Neural progenitor cell (in vitro differentiated cells): ENCODE data around the gene CELF4. TPM values are rescaled to one million over a fixed set of nuclear protein-coding genes. Genes with fewer than 3 reads are reported as not detected.
A peak's percentile ranks its signal among the peaks of the same experiment; 100 is the strongest.

ENCODE experiments used
- DNase-seq: peaks from one replicate; pipeline ENCODE4 v3.0.0-alpha.2; 2016; ENCODE audit warnings: low spot score
- H2AFZ ChIP-seq: fragments of 200-600 bp; sonication (generic); replicated peaks from 2 replicates; pipeline ENCODE4 v1.6.1; 2016; ENCODE audit warnings: antibody characterized with exemption
- H3F3A ChIP-seq: fragments of 200-600 bp; sonication (generic); 2 replicates; pipeline ENCODE4 v1.6.1; 2016; ENCODE audit warnings: antibody characterized with exemption, low read depth
- H3K27ac ChIP-seq: fragments of 200-600 bp; sonication (generic); 2 replicates; pipeline ENCODE4 v1.5.1; 2016; ENCODE audit warnings: mild to moderate bottlenecking
- H3K27me3 ChIP-seq: fragments of 200-600 bp; sonication (generic); 2 replicates; pipeline ENCODE4 v1.6.1; 2016; ENCODE audit warnings: mild to moderate bottlenecking, moderate library complexity
- H3K36me3 ChIP-seq: fragments of 200-600 bp; sonication (generic); 2 replicates; pipeline ENCODE4 v1.5.1; 2016
- H3K4me1 ChIP-seq: fragments of 200-600 bp; sonication (generic); 2 replicates; pipeline ENCODE4 v1.6.1; 2016; ENCODE audit warnings: mixed run types
- H3K4me2 ChIP-seq: fragments of 200-600 bp; sonication (generic); 2 replicates; pipeline ENCODE4 v1.6.1; 2016
- H3K4me3 ChIP-seq: fragments of 200-600 bp; sonication (generic); 2 replicates; pipeline ENCODE4 v1.5.1; 2016
- H3K79me2 ChIP-seq: fragments of 200-600 bp; sonication (generic); 2 replicates; pipeline ENCODE4 v1.6.1; 2016; ENCODE audit warnings: low read depth
- H3K9ac ChIP-seq: fragments of 200-600 bp; sonication (generic); 2 replicates; pipeline ENCODE4 v1.6.1; 2016
- H3K9me3 ChIP-seq: fragments of 200-600 bp; sonication (generic); 2 replicates; pipeline ENCODE4 v1.5.1; 2016; ENCODE audit warnings: low read depth
- H4K20me1 ChIP-seq: fragments of 200-600 bp; sonication (generic); 2 replicates; pipeline ENCODE4 v1.6.1; 2016; ENCODE audit warnings: low read depth
- H3K27ac Mint-ChIP-seq: 3 replicates; pipeline ENCODE4 v1.8.0; 2021; ENCODE audit warnings: mixed read lengths
- H3K27me3 Mint-ChIP-seq: 2 replicates; pipeline ENCODE4 v1.8.0; 2022; ENCODE audit warnings: low read depth, mild to moderate bottlenecking, inconsistent platforms, moderate library complexity, mixed read lengths; ENCODE audit not compliant: insufficient read depth
- H3K36me3 Mint-ChIP-seq: 3 replicates; pipeline ENCODE4 v1.8.0; 2021; ENCODE audit warnings: mixed read lengths
- H3K4me1 Mint-ChIP-seq: 3 replicates; pipeline ENCODE4 v1.8.0; 2021; ENCODE audit warnings: mixed read lengths
- H3K4me3 Mint-ChIP-seq: 3 replicates; pipeline ENCODE4 v1.8.0; 2021; ENCODE audit warnings: mild to moderate bottlenecking, moderate library complexity, mixed read lengths
- H3K9me3 Mint-ChIP-seq: 3 replicates; pipeline ENCODE4 v1.8.0; 2020; ENCODE audit warnings: mixed read lengths
- CTCF ChIP-seq: fragments of 200-600 bp; sonication (generic); IDR thresholded peaks from 2 replicates; pipeline ENCODE4 v1.5.1; 2017; ENCODE audit warnings: antibody characterized with exemption, mild to moderate bottlenecking
- EZH2 ChIP-seq: fragments of 200-600 bp; sonication (generic); IDR thresholded peaks from 2 replicates; pipeline ENCODE4 v1.6.1; 2017; ENCODE audit warnings: antibody characterized with exemption, mild to moderate bottlenecking, moderate library complexity
- EZH2phosphoT487 ChIP-seq: fragments of 200-600 bp; sonication (generic); IDR thresholded peaks from 2 replicates; pipeline ENCODE4 v1.6.1; 2017; ENCODE audit warnings: antibody characterized with exemption
- total RNA-seq: library from RNA; depleted of rRNA; stranded (reverse); fragments of >200 nt; gene quantifications from 2 replicates; pipeline ENCODE4 v1.2.3, GENCODE V29; 2015; ENCODE audit warnings: low replicate concordance

The CELF4 gene
- total RNA-seq, 1 donor from 2014 or later, result 1.8 TPM

- H3K4me3 ChIP-seq, result no peak overlapping the region
- no peak overlapping the region for H3K4me3 Mint-ChIP-seq
- no peaks in the 10 kb centered on the region for H3K9me3 Mint-ChIP-seq
- H3K4me1 Mint-ChIP-seq, result peaks cover 37% of the 10 kb centered on the region
- H3F3A ChIP-seq, result no peaks in the 10 kb centered on the region
- H3K9ac ChIP-seq, result no peak overlapping the region
- no peak for DNase-seq
- H3K4me1 ChIP-seq, result peaks cover 19% of the 10 kb centered on the region
- H3K27me3 Mint-ChIP-seq, result peaks cover 13% of the 10 kb centered on the region
- no peaks in the 10 kb centered on the region for H3K27me3 ChIP-seq
- TF ChIP-seq CTCF, result no peak
- no peak for TF ChIP-seq EZH2
- TF ChIP-seq EZH2phosphoT487, result no peak
- H3K36me3 ChIP-seq, result no peaks in the 10 kb centered on the region
- H3K4me2 ChIP-seq, result no peak overlapping the region
- no peaks in the 10 kb centered on the region for H3K36me3 Mint-ChIP-seq
- no peak overlapping the region for H3K27ac ChIP-seq
- peak overlapping the region; percentile 33 for H3K27ac Mint-ChIP-seq
- H3K79me2 ChIP-seq, result no peaks in the 10 kb centered on the region
- no peaks in the 10 kb centered on the region for H4K20me1 ChIP-seq
- H3K9me3 ChIP-seq, result no peaks in the 10 kb centered on the region
- no peak overlapping the region for H2AFZ ChIP-seq
Measured at GRCh38 chr18:37336568-37337285, 228.9 kb downstream of the CELF4 start.

DNA sequence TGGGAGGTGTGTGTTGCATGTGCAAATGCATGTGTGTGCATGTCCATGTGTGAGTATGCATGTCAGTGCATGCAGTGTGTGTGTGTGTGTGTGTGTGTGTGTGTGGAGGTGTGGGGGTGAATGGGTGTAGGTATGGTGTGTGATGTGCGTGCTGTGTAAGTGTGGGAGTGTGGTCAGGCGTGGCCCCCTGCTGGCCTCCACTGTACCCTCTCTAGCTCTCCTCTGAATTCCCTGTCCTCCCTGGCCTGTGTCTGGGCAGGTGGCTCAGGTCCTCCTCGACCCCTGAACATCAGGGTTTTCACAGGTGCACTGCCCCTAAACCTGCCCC, 230.2 kb downstream of the CELF4 start:
- Histone ChIP-seq H2AFZ (no peak overlapping the region), H4K20me1 (no peaks in the 10 kb centered on the region), H3K27ac (no peak overlapping the region), H3K9me3 (no peaks in the 10 kb centered on the region), H3K36me3 (no peaks in the 10 kb centered on the region), H3F3A (no peaks in the 10 kb centered on the region), H3K79me2 (no peaks in the 10 kb centered on the region), H3K9ac (no peak overlapping the region), H3K27me3 (no peaks in the 10 kb centered on the region), H3K4me1 (peaks cover 19% of the 10 kb centered on the region), H3K4me2 (no peak overlapping the region), H3K4me3 (no peak overlapping the region)
- Mint-ChIP-seq H3K4me1 (peaks cover 46% of the 10 kb centered on the region), H3K4me3 (peak overlapping the region; percentile 38), H3K27me3 (peaks cover 19% of the 10 kb centered on the region), H3K9me3 (no peaks in the 10 kb centered on the region), H3K27ac (peak overlapping the region; percentile 22), H3K36me3 (no peaks in the 10 kb centered on the region)
- no peak for TF ChIP-seq EZH2phosphoT487
- TF ChIP-seq CTCF, result peak; percentile 38
- TF ChIP-seq EZH2, result no peak
- peak; percentile 33 for DNase-seq

DNA sequence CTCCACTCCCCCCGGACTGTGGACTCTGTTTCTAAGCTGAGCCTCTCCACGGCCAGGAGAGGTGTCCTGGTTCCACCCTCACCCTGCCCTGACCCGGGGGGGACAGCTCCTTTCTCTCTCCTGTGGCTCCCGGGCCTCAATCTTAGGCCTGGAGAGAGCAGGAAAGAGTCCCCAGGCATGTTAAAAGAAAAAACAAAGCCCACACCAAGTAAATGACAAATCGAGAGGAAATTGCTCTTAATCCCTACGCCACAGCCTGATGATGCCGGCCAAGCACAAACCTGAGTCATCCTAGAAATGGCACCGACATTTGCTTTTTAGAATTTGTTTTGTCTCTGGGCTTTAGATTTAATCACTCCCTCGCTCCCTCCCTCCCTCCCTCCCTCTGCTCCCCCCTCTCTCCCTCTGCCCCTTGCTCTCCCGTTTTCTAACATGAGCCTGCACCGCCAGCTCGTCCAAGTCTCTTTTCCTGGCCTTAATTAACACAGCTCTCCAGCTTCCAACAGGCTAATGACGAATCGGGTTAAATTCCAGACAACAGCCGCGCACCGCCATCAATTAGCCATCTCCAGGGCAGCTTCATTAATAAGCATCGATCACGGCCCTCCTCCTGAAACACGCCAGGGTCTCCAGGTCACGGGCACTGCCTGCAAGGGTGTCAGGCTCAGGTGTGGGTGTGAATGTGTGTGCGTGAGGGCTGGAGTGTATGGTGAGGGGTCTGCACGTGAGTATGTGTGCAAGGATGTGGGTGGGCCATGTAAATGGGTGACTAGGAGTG, 230.8 kb downstream of the CELF4 start:
- Mint-ChIP-seq H3K9me3 (no peaks in the 10 kb centered on the region), H3K4me3 (peak overlapping the region; percentile 38), H3K4me1 (peaks cover 46% of the 10 kb centered on the region), H3K36me3 (no peaks in the 10 kb centered on the region), H3K27me3 (peaks cover 16% of the 10 kb centered on the region), H3K27ac (peak overlapping the region; percentile 22)
- DNase-seq, result peak; percentile 30
- H3K4me1 ChIP-seq, result peaks cover 19% of the 10 kb centered on the region
- no peak overlapping the region for H3K9ac ChIP-seq
- H3F3A ChIP-seq, result no peaks in the 10 kb centered on the region
- H3K27me3 ChIP-seq, result no peaks in the 10 kb centered on the region
- peak overlapping the region; percentile 42 for H3K4me2 ChIP-seq
- H3K9me3 ChIP-seq, result no peaks in the 10 kb centered on the region
- no peaks in the 10 kb centered on the region for H4K20me1 ChIP-seq
- H3K36me3 ChIP-seq, result no peaks in the 10 kb centered on the region
- no peak overlapping the region for H3K4me3 ChIP-seq
- no peak overlapping the region for H3K27ac ChIP-seq
- peak overlapping the region; percentile 57 for H2AFZ ChIP-seq
- no peaks in the 10 kb centered on the region for H3K79me2 ChIP-seq
- TF ChIP-seq EZH2phosphoT487, result no peak
- TF ChIP-seq CTCF, result no peak
- TF ChIP-seq EZH2, result no peak
